Colonic mucosa (tissue), 4 donors: Measurements from ENCODE around the gene COL11A2. TPM values are rescaled to one million over a fixed set of nuclear protein-coding genes. Genes with fewer than 3 reads are reported as not detected.

ENCODE experiments used
- DNase-seq: peaks from one replicate; pipeline ENCODE4 v3.0.0-alpha.2; 2020
- H3K27ac ChIP-seq: fragments of 200-600 bp; one replicate; pipeline ENCODE4 v1.8.0; 2021
- H3K27me3 ChIP-seq: fragments of 200-600 bp; one replicate; pipeline ENCODE4 v1.8.0; 2021
- H3K36me3 ChIP-seq: fragments of 200-600 bp; one replicate; pipeline ENCODE4 v1.8.0; 2021
- H3K4me1 ChIP-seq: fragments of 200-600 bp; one replicate; pipeline ENCODE4 v1.8.0; 2021; ENCODE audit warnings: mild to moderate bottlenecking
- H3K4me3 ChIP-seq: fragments of 200-600 bp; one replicate; pipeline ENCODE4 v1.8.0; 2021
- H3K9ac ChIP-seq, 2 donors: one replicate each; pipeline ENCODE4 v1.7.0; 2013; ENCODE audit warnings: control low read depth in 2 of 2, low read depth in 2 of 2, low read length in 2 of 2
- H3K9me3 ChIP-seq: fragments of 200-600 bp; one replicate; pipeline ENCODE4 v1.8.0; 2021
- intact Hi-C: fragments of 100-400 bp; cut with DNase I; formaldehyde crosslinking; loops from one replicate; pipeline ENCODE4 v1.14.1; 2022
- total RNA-seq, 2 donors: library from RNA; stranded (reverse); fragmentation: NEBNext Ultra II Directional in 1 of 2; extraction: Animal tissue kit (Norgen Biotek cat#: 25700) in 1 of 2; gene quantifications; one replicate each; pipeline ENCODE4 v1.2.1, GENCODE V29; 2021
- TF ChIP-seq, protein P1 (sequence below): fragments of 200-600 bp; IDR thresholded peaks from one replicate; pipeline ENCODE4 v1.8.0; 2022; ENCODE audit warnings: antibody characterized with exemption, mild to moderate bottlenecking
- donor health status: healthy.
- donor health status: DM: no; HTN: no; CAD: no.
- donor health status: DM: no; HTN: no; CAD: no.

Gene COL11A2
- total RNA-seq, 2 donors from 2014 or later: 0.13 to 0.44 TPM

- no peaks in the 10 kb centered on the region for H3K36me3 ChIP-seq
- no peaks in the 10 kb centered on the region for H3K4me1 ChIP-seq
- H3K9ac ChIP-seq: no peak overlapping the region
- DNase-seq: no peak
- no peak overlapping the region for H3K4me3 ChIP-seq
- H3K9me3 ChIP-seq: no peaks in the 10 kb centered on the region
- TF ChIP-seq, protein P1, sequence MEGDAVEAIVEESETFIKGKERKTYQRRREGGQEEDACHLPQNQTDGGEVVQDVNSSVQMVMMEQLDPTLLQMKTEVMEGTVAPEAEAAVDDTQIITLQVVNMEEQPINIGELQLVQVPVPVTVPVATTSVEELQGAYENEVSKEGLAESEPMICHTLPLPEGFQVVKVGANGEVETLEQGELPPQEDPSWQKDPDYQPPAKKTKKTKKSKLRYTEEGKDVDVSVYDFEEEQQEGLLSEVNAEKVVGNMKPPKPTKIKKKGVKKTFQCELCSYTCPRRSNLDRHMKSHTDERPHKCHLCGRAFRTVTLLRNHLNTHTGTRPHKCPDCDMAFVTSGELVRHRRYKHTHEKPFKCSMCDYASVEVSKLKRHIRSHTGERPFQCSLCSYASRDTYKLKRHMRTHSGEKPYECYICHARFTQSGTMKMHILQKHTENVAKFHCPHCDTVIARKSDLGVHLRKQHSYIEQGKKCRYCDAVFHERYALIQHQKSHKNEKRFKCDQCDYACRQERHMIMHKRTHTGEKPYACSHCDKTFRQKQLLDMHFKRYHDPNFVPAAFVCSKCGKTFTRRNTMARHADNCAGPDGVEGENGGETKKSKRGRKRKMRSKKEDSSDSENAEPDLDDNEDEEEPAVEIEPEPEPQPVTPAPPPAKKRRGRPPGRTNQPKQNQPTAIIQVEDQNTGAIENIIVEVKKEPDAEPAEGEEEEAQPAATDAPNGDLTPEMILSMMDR: no peak
- no peaks in the 10 kb centered on the region for H3K27me3 ChIP-seq
- no peak overlapping the region for H3K27ac ChIP-seq
- intact Hi-C loops: loop anchor here (5.0 kb wide), 1 partner anchor 83 kb away; no protein-coding TSS in a partner anchor
Measured at GRCh38 chr6:33164176-33164575, 28.1 kb downstream of the COL11A2 start.

GRCh38 chr6:33163540-33163939, 28.7 kb downstream of the COL11A2 start:
- Histone ChIP-seq H3K27ac (no peak overlapping the region), H3K27me3 (no peaks in the 10 kb centered on the region), H3K4me3 (no peak overlapping the region), H3K9ac (no peak overlapping the region), H3K36me3 (no peaks in the 10 kb centered on the region), H3K4me1 (no peaks in the 10 kb centered on the region), H3K9me3 (no peaks in the 10 kb centered on the region)
- TF ChIP-seq, protein P1: no peak
- DNase-seq: no peak
- intact Hi-C loops: loop anchor here (5.0 kb wide), 1 partner anchor 84 kb away; no protein-coding TSS in a partner anchor

DNA sequence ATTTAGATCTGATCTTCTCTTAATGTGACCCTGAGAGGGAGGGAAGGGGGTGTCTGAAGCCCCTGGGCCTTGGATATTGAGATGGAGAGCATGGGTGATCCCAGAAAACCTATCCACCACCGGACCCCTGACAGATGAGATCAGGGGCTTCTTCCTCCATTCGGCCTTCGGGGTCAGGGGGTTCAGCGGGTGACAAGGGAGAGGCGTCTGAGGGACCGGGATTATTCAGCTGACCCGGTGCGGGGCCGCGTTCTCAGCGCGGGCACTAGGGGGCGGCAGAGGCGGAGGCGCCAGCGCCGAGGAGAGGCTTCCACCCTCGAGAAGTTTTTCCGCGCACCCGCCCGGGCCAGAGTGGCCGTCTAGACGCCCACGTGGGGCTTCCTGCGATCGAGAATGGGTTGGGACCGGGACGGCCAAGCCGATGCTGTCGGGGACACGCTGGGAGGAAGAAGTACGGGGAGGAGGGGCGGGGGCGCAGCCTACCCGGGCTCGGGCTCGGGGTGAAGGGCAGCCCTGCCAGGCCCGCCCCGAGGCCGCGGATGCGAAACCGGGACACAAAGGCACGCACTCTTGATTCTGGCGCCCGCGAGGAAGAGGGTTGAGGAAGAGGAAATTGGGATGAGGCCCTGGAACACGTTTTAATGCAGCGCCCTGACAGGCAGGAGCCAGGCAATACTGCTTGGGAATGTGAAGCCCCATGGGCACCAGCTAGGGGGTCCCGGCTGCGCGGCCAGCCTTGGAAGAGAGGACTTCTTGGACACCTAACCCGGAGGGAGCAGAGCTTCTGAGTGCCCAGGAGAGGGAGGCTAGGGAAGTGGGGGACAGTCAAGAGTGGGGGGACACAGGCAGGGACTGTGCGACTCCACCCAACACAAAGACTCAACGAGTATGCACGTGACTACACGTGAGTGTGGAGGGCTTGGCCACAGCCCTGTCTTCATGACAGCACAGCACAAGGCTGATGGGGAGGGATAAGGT, 30.6 kb downstream of the COL11A2 start:
- Histone ChIP-seq H3K27ac (peak overlapping the region; percentile 19), H3K4me3 (peak overlapping the region; percentile 44), H3K9me3 (no peaks in the 10 kb centered on the region), H3K36me3 (no peaks in the 10 kb centered on the region), H3K9ac (peak overlapping the region; percentile 49 to 64), H3K4me1 (no peaks in the 10 kb centered on the region), H3K27me3 (no peaks in the 10 kb centered on the region)
- intact Hi-C loops: loop anchor here (5.0 kb wide), 1 partner anchor 86 kb away; no protein-coding TSS in a partner anchor
- TF ChIP-seq, protein P1: peak; percentile 91
- DNase-seq: peak; percentile 85

DNA sequence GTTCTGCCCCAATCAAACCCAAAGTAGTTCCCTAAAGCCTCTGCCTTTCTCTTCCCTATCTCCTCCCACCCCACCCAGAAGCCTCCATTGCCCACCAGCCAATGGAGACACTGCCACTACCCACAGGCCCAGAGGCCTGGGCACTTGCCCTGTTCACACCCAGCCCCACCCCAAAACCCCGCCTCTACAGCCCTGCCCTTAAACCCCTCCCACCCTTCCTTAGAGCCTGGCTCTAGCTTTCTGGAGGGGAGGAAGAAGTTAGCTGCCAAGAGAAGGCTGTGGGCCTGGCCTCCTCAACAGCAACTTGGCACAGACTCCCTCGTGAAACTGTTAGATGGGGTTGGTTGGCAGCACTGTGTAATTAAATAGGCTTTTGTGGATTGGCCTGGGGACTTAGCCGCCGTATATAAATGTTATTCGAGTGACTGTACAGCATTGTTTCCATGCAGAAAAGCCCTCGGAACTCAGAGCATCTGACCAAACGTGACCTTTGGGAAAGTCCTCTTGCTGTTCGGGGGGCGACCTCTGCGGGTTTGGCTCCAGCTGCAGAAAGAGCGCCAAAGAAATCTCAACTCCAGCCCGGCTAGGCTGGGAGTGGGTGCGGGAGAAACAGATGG, 31.4 kb downstream of the COL11A2 start:
- Histone ChIP-seq H3K36me3 (no peaks in the 10 kb centered on the region), H3K27ac (peak overlapping the region; percentile 19), H3K9ac (peak overlapping the region in 1 of 2 donors; percentile 64), H3K27me3 (no peaks in the 10 kb centered on the region), H3K9me3 (no peaks in the 10 kb centered on the region), H3K4me1 (no peaks in the 10 kb centered on the region), H3K4me3 (no peak overlapping the region)
- intact Hi-C loops: loop anchor here (5.0 kb wide), 1 partner anchor 86 kb away; no protein-coding TSS in a partner anchor
- TF ChIP-seq, protein P1: no peak
- peak; percentile 87 for DNase-seq

DNA sequence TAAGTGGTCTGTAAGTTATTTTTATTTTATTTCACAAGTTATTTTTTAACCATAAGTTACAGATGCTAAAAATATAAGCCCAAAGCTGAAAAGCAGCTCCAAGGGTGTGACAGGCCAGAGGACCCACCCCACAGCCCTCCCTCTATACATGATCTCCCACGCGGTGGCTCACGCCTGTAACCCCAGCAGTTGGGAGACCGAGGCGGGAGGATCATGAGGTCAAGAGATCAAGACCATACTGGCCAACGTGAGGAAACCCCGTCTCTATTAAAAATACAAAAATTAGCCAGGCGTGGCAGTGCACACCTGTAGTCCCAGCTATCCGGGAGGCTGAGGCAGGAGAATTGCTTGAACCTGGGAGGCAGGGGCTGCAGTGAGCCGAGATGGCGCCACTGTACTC, 32.2 kb downstream of the COL11A2 start:
- no peak overlapping the region for H3K27ac ChIP-seq
- no peaks in the 10 kb centered on the region for H3K9me3 ChIP-seq
- no peaks in the 10 kb centered on the region for H3K27me3 ChIP-seq
- H3K4me1 ChIP-seq: no peaks in the 10 kb centered on the region
- TF ChIP-seq, protein P1: no peak
- no peak overlapping the region for H3K9ac ChIP-seq
- no peak for DNase-seq
- H3K36me3 ChIP-seq: no peaks in the 10 kb centered on the region
- intact Hi-C loops: loop anchor here (5.0 kb wide), 1 partner anchor 87 kb away; no protein-coding TSS in a partner anchor
- no peak overlapping the region for H3K4me3 ChIP-seq
